SK-N-SH treated with all-trans-retinoic acid at 6 μM for 48 hours (cell line): ENCODE measurements around the gene EPB41L4A.
"Not testable (repeated sequence)": the region's sequence is repeated elsewhere in the genome, so short reads cannot be mapped to it uniquely, and the experiment has no call there.

Experiments used
- ATAC-seq: fragments of 200-7000 bp; cut with Tn5 transposase; 3 replicates; pipeline ENCODE4 v1.9.1; 2020; ENCODE audit warnings: mild to moderate bottlenecking, moderate library complexity
- ARNTL ChIP-seq: fragments of 450-650 bp; formaldehyde crosslinking; IDR thresholded peaks from 2 replicates; pipeline ENCODE4 v1.5.0; 2020; ENCODE audit warnings: low read depth, mild to moderate bottlenecking, moderate library complexity, borderline replicate concordance
- BACH2 ChIP-seq: fragments of 250-450 bp; sonication (Bioruptor Pico); IDR thresholded peaks from 2 replicates; pipeline ENCODE4 v1.9.0; 2021; ENCODE audit warnings: mild to moderate bottlenecking, borderline replicate concordance
- CSDC2 ChIP-seq: fragments of 250-450 bp; sonication (Bioruptor Pico); IDR thresholded peaks from 2 replicates; pipeline ENCODE4 v1.5.0; 2020; ENCODE audit warnings: mild to moderate bottlenecking, moderate library complexity
- ESRRG ChIP-seq: fragments of 250-450 bp; sonication (Bioruptor Pico); IDR thresholded peaks from 2 replicates; pipeline ENCODE4 v1.6.1; 2021; ENCODE audit warnings: mild to moderate bottlenecking
- GLIS3 ChIP-seq: fragments of 250-450 bp; sonication (Bioruptor Pico); IDR thresholded peaks from 2 replicates; pipeline ENCODE4 v1.5.0; 2020; ENCODE audit warnings: mild to moderate bottlenecking, moderate library complexity
- PPARA ChIP-seq: fragments of 250-450 bp; sonication (Bioruptor Pico); IDR thresholded peaks from 2 replicates; pipeline ENCODE4 v1.5.0; 2020; ENCODE audit warnings: mild to moderate bottlenecking, borderline replicate concordance
- SNAI2 ChIP-seq: fragments of 250-450 bp; sonication (Bioruptor Pico); IDR thresholded peaks from 2 replicates; pipeline ENCODE4 v1.5.0; 2020; ENCODE audit warnings: mild to moderate bottlenecking, moderate library complexity
- TOX ChIP-seq: fragments of 250-450 bp; sonication (Bioruptor Pico); IDR thresholded peaks from 2 replicates; pipeline ENCODE4 v1.8.0; 2021; ENCODE audit warnings: mild to moderate bottlenecking, moderate library complexity, borderline replicate concordance
- ZC3H10 ChIP-seq: fragments of 250-450 bp; sonication (Bioruptor Pico); IDR thresholded peaks from 2 replicates; pipeline ENCODE4 v1.5.1; 2021; ENCODE audit warnings: mild to moderate bottlenecking, moderate library complexity
- ZFP30 ChIP-seq: fragments of 450-650 bp; formaldehyde crosslinking; IDR thresholded peaks from 2 replicates; pipeline ENCODE4 v1.5.0; 2022; ENCODE audit warnings: mild to moderate bottlenecking, moderate library complexity
- ZNF565 ChIP-seq: fragments of 450-650 bp; formaldehyde crosslinking; conservative IDR thresholded peaks from 2 replicates; pipeline ENCODE4 v1.5.0; 2020; ENCODE audit warnings: low read depth, mild to moderate bottlenecking, moderate library complexity
- ZNF70 ChIP-seq: fragments of 450-650 bp; formaldehyde crosslinking; IDR thresholded peaks from 2 replicates; pipeline ENCODE4 v1.5.0; 2020; ENCODE audit warnings: mild to moderate bottlenecking, moderate library complexity
- ZNF8 ChIP-seq: fragments of 450-650 bp; formaldehyde crosslinking; IDR thresholded peaks from 2 replicates; pipeline ENCODE4 v1.5.0; 2020; ENCODE audit warnings: mild to moderate bottlenecking, moderate library complexity
- TF ChIP-seq, protein P1 (sequence below): fragments of 250-450 bp; sonication (Bioruptor Pico); IDR thresholded peaks from 2 replicates; pipeline ENCODE4 v1.5.1; 2021; ENCODE audit warnings: mild to moderate bottlenecking, moderate library complexity
- TF ChIP-seq, protein P2 (sequence below): fragments of 250-450 bp; sonication (Bioruptor Pico); IDR thresholded peaks from 2 replicates; pipeline ENCODE4 v1.8.0; 2020; ENCODE audit warnings: mild to moderate bottlenecking, moderate library complexity, borderline replicate concordance
- TF ChIP-seq, protein P3 (sequence below): fragments of 250-450 bp; sonication (Bioruptor Pico); IDR thresholded peaks from 2 replicates; pipeline ENCODE4 v1.8.0; 2021; ENCODE audit warnings: low read depth, mild to moderate bottlenecking, moderate library complexity, borderline replicate concordance
- TF ChIP-seq, protein P4 (sequence below): fragments of 250-450 bp; sonication (Bioruptor Pico); IDR thresholded peaks from 2 replicates; pipeline ENCODE4 v1.5.1; 2020; ENCODE audit warnings: low read depth, mild to moderate bottlenecking, moderate library complexity

EPB41L4A gene

DNA sequence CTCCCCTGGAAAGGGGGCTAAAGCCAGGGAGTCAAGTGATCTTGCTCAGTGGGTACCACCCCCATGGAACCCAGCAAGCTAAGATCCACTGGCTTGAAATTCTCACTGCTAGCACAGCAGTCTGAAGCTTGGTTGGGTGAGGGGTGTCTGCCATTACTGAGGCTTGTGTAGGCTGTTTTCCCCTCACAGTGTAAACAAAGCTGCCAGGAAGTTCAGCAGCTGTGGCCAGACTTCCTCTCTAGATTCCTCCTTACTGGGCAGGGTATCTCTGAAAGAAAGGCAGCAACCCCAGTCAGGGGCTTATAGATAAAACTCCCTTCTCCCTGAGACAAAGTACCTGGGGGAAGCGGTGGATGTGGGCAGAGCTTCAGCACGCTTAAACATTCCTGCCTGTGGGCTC lies 17.1 kb upstream of the EPB41L4A start:
- ATAC-seq, result no peak

DNA sequence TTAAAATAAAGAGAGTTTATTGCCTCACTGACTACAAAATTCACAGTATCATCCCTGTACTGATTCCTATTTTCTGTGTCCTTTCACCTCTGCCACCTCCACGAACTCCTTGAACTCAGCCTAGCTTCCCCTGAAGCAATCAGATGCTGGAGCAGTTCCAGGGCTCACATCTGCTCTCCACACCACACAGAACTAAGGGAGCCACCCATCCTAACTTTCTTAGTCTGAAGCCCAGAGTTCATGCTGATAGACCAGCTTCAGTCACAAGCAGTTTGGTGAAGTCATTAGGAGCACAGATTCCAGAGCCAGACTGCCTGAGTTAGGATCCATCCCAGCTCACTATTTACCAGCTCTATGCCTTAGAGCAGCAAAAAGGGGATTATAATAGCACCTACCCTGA lies 15.6 kb upstream of the EPB41L4A start:
- no peak for ATAC-seq
- TF ChIP-seq SNAI2 (CRISPR knock-in tag), result no peak
- no peak for TF ChIP-seq BACH2 (CRISPR knock-in tag)
- TF ChIP-seq, protein P1, sequence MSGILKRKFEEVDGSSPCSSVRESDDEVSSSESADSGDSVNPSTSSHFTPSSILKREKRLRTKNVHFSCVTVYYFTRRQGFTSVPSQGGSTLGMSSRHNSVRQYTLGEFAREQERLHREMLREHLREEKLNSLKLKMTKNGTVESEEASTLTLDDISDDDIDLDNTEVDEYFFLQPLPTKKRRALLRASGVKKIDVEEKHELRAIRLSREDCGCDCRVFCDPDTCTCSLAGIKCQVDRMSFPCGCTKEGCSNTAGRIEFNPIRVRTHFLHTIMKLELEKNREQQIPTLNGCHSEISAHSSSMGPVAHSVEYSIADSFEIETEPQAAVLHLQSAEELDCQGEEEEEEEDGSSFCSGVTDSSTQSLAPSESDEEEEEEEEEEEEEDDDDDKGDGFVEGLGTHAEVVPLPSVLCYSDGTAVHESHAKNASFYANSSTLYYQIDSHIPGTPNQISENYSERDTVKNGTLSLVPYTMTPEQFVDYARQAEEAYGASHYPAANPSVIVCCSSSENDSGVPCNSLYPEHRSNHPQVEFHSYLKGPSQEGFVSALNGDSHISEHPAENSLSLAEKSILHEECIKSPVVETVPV, result no peak
- no peak for TF ChIP-seq GLIS3 (CRISPR knock-in tag)
- TF ChIP-seq, protein P2, sequence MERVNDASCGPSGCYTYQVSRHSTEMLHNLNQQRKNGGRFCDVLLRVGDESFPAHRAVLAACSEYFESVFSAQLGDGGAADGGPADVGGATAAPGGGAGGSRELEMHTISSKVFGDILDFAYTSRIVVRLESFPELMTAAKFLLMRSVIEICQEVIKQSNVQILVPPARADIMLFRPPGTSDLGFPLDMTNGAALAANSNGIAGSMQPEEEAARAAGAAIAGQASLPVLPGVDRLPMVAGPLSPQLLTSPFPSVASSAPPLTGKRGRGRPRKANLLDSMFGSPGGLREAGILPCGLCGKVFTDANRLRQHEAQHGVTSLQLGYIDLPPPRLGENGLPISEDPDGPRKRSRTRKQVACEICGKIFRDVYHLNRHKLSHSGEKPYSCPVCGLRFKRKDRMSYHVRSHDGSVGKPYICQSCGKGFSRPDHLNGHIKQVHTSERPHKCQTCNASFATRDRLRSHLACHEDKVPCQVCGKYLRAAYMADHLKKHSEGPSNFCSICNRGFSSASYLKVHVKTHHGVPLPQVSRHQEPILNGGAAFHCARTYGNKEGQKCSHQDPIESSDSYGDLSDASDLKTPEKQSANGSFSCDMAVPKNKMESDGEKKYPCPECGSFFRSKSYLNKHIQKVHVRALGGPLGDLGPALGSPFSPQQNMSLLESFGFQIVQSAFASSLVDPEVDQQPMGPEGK (CRISPR knock-in tag), result no peak
- TF ChIP-seq PPARA (CRISPR knock-in tag), result no peak
- no peak for TF ChIP-seq ZNF70
- no peak for TF ChIP-seq CSDC2
- TF ChIP-seq ZFP30, result no peak

More for the DNA sequence above, 17.1 kb upstream of the EPB41L4A start:
- TF ChIP-seq, protein P3, sequence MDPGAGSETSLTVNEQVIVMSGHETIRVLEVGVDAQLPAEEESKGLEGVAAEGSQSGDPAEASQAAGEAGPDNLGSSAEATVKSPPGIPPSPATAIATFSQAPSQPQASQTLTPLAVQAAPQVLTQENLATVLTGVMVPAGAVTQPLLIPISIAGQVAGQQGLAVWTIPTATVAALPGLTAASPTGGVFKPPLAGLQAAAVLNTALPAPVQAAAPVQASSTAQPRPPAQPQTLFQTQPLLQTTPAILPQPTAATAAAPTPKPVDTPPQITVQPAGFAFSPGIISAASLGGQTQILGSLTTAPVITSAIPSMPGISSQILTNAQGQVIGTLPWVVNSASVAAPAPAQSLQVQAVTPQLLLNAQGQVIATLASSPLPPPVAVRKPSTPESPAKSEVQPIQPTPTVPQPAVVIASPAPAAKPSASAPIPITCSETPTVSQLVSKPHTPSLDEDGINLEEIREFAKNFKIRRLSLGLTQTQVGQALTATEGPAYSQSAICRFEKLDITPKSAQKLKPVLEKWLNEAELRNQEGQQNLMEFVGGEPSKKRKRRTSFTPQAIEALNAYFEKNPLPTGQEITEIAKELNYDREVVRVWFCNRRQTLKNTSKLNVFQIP, result no peak
- TF ChIP-seq PPARA (CRISPR knock-in tag) (no peak), ARNTL (CRISPR knock-in tag) (no peak)
- TF ChIP-seq, protein P2 (CRISPR knock-in tag), result no peak
- TF ChIP-seq, protein P1, result no peak

DNA sequence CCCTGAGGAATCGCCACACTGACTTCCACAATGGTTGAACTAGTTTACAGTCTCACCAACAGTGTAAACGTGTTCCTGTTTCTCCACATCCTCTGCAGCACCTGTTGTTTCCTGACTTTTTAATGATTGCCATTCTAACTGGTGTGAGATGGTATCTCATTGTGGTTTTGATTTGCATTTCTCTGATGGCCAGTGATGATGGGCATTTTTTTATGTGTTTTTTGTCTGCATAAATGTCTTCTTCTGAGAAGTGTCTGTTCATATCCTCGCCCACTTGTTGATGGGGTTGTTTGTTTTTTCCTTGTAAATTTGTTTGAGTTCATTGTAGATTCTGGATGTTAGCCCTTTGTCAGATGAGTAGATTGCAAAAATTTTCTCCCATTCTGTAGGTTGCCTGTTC lies 7.1 kb upstream of the EPB41L4A start:
- not testable (repeated sequence) for ATAC-seq

DNA sequence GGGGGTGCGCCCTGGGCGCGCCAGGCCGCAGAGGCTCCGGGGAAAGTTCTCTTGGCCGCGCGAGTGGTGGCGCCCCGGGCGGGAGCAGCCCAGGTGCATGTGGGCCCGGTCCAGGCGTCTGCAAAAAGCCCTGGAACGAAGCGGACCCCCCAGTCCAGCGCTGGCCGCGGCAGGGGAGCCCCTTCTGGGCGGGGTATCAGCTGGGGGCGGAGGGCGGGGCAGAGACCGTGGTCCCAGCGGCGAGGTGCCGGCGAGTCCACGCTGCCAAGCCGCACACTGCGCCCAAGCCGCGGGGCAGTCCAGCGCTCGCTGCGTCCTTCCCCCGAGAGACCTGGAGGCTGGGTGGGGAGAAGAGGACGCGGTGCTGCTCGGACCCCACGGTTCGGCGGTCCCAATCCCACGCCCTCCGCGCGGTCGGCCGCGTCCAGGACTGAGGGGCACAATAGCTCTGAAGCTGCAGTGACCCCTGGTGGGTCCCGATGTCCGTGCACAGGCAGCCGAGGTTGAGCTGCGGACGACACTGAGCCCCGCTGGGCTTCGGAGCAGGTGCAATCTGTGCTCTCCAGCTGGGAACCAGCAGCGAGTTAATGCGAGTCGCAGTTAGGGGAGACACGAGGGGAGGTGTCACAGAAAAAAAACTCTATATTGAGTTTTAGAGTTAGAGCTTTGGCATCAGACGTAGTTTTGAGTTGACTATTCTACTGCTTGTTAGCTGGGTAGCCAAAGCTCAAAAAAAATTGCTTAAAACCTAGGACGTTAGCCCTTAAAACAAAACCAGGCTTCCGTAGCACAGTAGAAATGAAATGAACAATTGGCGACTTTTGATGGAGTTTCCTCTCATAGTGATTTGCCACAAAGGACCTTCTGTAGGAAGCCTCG lies 1.1 kb upstream of the EPB41L4A start:
- peak; percentile 89 for TF ChIP-seq SNAI2 (CRISPR knock-in tag)
- TF ChIP-seq, protein P2 (CRISPR knock-in tag), result no peak
- peak; percentile 97 for ATAC-seq

DNA sequence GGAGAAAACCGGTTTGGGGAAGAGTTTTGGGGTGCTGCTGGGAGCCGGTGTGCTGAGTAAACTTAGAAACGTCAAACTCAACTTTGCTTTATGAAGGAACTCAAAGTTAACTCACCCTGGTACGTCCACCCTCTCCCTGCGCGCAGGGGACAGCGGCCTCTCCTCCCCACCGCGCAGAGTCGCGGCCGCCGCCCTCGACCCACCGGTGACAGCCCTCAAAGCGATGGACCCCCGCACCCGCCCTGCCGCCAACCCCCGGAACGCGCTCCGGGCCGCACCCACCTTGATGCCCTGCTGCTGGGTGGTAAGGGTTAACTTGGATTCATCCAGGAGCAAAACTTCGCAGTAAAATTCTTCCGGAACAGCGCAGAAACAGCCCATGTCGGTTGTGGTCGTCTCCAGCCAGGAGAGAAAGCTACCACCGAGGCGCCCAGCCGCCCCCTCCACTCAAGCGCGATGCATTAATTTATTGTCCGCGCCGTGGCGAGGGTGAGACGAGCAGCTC lies 366 bp downstream of the EPB41L4A start:
- no peak for ATAC-seq
- TF ChIP-seq GLIS3 (CRISPR knock-in tag) (no peak), ZNF565 (CRISPR knock-in tag) (no peak), PPARA (CRISPR knock-in tag) (no peak), ZNF8 (no peak), ARNTL (CRISPR knock-in tag) (no peak), BACH2 (CRISPR knock-in tag) (no peak), SNAI2 (CRISPR knock-in tag) (no peak), TOX (CRISPR knock-in tag) (no peak), ESRRG (CRISPR knock-in tag) (no peak), ZC3H10 (CRISPR knock-in tag) (no peak)
- TF ChIP-seq, protein P4, sequence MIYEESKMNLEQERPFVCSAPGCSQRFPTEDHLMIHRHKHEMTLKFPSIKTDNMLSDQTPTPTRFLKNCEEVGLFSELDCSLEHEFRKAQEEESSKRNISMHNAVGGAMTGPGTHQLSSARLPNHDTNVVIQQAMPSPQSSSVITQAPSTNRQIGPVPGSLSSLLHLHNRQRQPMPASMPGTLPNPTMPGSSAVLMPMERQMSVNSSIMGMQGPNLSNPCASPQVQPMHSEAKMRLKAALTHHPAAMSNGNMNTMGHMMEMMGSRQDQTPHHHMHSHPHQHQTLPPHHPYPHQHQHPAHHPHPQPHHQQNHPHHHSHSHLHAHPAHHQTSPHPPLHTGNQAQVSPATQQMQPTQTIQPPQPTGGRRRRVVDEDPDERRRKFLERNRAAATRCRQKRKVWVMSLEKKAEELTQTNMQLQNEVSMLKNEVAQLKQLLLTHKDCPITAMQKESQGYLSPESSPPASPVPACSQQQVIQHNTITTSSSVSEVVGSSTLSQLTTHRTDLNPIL, result no peak
- TF ChIP-seq, protein P2 (CRISPR knock-in tag), result no peak
